Measurements from ENCODE around the gene ATP2B2.

ATP2B2 gene

GRCh38 chr3:10456981-10457380 is 48.4 kb downstream of the ATP2B2 start:
- H3K4me1 ChIP-seq (ENCODE audit: control insufficient read depth, insufficient read depth, low read length) = no peaks in the 10 kb centered on the region
- CTCF ChIA-PET = no interaction called here

More at GRCh38 chr3:10456981-10457380, 48.4 kb downstream of the ATP2B2 start:
- no peaks in the 10 kb centered on the region for H3K9me3 ChIP-seq (ENCODE audit: control insufficient read depth, insufficient read depth, low read depth, low read length)
- H3K27ac ChIP-seq (ENCODE audit: extremely low read depth, low read depth, low read length) = no peak overlapping the region
- no peak overlapping the region for H3K4me3 ChIP-seq (ENCODE audit: low read depth, low read length)
- H3K36me3 ChIP-seq (ENCODE audit: control insufficient read depth in 2 of 2, insufficient read depth in 1 of 2, low read length in 2 of 2) = no peaks in the 10 kb centered on the region
- no peak for TF ChIP-seq ZBTB11 (tag by site-specific recombination; conservative IDR thresholded peaks at IDR 0.05; ENCODE audit: low read depth)
- no peak for TF ChIP-seq ZSCAN5A (tag by site-specific recombination; IDR thresholded peaks at IDR 0.05)
- TF ChIP-seq FEZF1 (tag by site-specific recombination; IDR thresholded peaks at IDR 0.05) = no peak
- no peak for TF ChIP-seq ZNF202 (tag by site-specific recombination; IDR thresholded peaks at IDR 0.05; ENCODE audit: borderline replicate concordance)
- TF ChIP-seq ZNF580 (tag by site-specific recombination; IDR thresholded peaks at IDR 0.05) = no peak
- no peak for TF ChIP-seq HOXA7 (CRISPR knock-in tag; IDR thresholded peaks at IDR 0.05; ENCODE audit: borderline replicate concordance)
- TF ChIP-seq GLIS2 (tag by site-specific recombination; IDR thresholded peaks at IDR 0.05) = no peak
- TF ChIP-seq ZFHX2 (tag by site-specific recombination; conservative IDR thresholded peaks at IDR 0.05) = peak; percentile 100
- no peak for TF ChIP-seq ZNF394 (tag by site-specific recombination; IDR thresholded peaks at IDR 0.05; ENCODE audit: borderline replicate concordance)
- no peak for TF ChIP-seq OSR2 (tag by site-specific recombination; IDR thresholded peaks at IDR 0.05)
- TF ChIP-seq SCRT2 (tag by site-specific recombination; IDR thresholded peaks at IDR 0.05) = no peak
- TF ChIP-seq ZNF362 (tag by site-specific recombination; IDR thresholded peaks at IDR 0.05) = no peak
- no peak for TF ChIP-seq GLI2 (tag by site-specific recombination; IDR thresholded peaks at IDR 0.05; ENCODE audit: borderline replicate concordance, low read depth)
- TF ChIP-seq ZNF148 (tag by site-specific recombination; IDR thresholded peaks at IDR 0.05; ENCODE audit: borderline replicate concordance) = no peak
- TF ChIP-seq EGR2 (tag by site-specific recombination; IDR thresholded peaks at IDR 0.05; ENCODE audit: low read depth) = peak; percentile 100
- no peak for TF ChIP-seq ZNF704 (tag by site-specific recombination; IDR thresholded peaks at IDR 0.05)
- 0 out of 2 replicates have a peak, but pooled peaks have one; percentile 18 for TF ChIP-seq ZBTB20 (tag by site-specific recombination; IDR thresholded peaks at IDR 0.05)
- TF ChIP-seq ZNF776 (tag by site-specific recombination; IDR thresholded peaks at IDR 0.05; ENCODE audit: borderline replicate concordance) = no peak
- no peak for TF ChIP-seq ZNF610 (tag by site-specific recombination; IDR thresholded peaks at IDR 0.05; ENCODE audit: borderline replicate concordance)
- TF ChIP-seq ZNF311 (tag by site-specific recombination; IDR thresholded peaks at IDR 0.05; ENCODE audit: borderline replicate concordance) = 0 out of 2 replicates have a peak, but pooled peaks have one; percentile 68
- no peak for TF ChIP-seq ZNF639 (tag by site-specific recombination; IDR thresholded peaks at IDR 0.05)
- TF ChIP-seq ZNF223 (tag by site-specific recombination; IDR thresholded peaks at IDR 0.05) = no peak
- no peak for TF ChIP-seq ZNF777 (tag by site-specific recombination; IDR thresholded peaks at IDR 0.05; ENCODE audit: borderline replicate concordance)
- no peak for TF ChIP-seq SETDB1 (IDR thresholded peaks at IDR 0.05; ENCODE audit: insufficient read length, low read length)
- no peak for TF ChIP-seq ZSCAN16 (tag by site-specific recombination; IDR thresholded peaks at IDR 0.05)
- POLR2A ChIA-PET = no interaction called here
